GM18867 (cell line): Measurements from ENCODE around the gene HES4.
"Not testable (repeated sequence)": the region's sequence is repeated elsewhere in the genome, so short reads cannot be mapped to it uniquely, and the experiment has no call there.

ENCODE experiments used
- ATAC-seq: cut with Tn5 transposase; IDR thresholded peaks from one replicate; pipeline ENCODE4 v1.9.1; 2021; ENCODE audit warnings: mild to moderate bottlenecking, moderate library complexity; ENCODE audit not compliant: unreplicated experiment

HES4 gene

GRCh38 chr1:1019122-1019999, 19.5 kb upstream of the HES4 start:
- peak; percentile 75 for ATAC-seq

GRCh38 chr1:1018321-1018685, 18.4 kb upstream of the HES4 start:
- not testable (repeated sequence) for ATAC-seq

- ATAC-seq: not testable (repeated sequence)
Observed at GRCh38 chr1:1017397-1018320, 17.8 kb upstream of the HES4 start.

GRCh38 chr1:1014799-1015681, 15.1 kb upstream of the HES4 start:
- no peak for ATAC-seq

- no peak for ATAC-seq
Observed at GRCh38 chr1:1013922-1014648, 14.2 kb upstream of the HES4 start.

GRCh38 chr1:1013105-1013921, 13.4 kb upstream of the HES4 start, which contains the start of gene ISG15:
TSS of gene ISG15 (plus strand) at chr1:1013497. CDS start at chr1:1013574, 77 bp downstream.
- ATAC-seq: peak; percentile 78

GRCh38 chr1:1012736-1013104, 12.8 kb upstream of the HES4 start:
- peak; percentile 5 for ATAC-seq

- no peak for ATAC-seq
Observed at GRCh38 chr1:1011396-1011949, 11.6 kb upstream of the HES4 start.

GRCh38 chr1:1010131-1010530, 10.2 kb upstream of the HES4 start:
- not testable (repeated sequence) for ATAC-seq

- ATAC-seq: no peak
Observed at GRCh38 chr1:1006305-1007159, 6.6 kb upstream of the HES4 start.

- no peak for ATAC-seq
Observed at GRCh38 chr1:1005774-1006304, 5.9 kb upstream of the HES4 start.

- ATAC-seq: no peak
Observed at GRCh38 chr1:1004780-1005697, 5.1 kb upstream of the HES4 start.

- ATAC-seq: no peak
Observed at GRCh38 chr1:1004420-1004779, 4.5 kb upstream of the HES4 start.

- no peak for ATAC-seq
Observed at GRCh38 chr1:1003618-1004419, 3.9 kb upstream of the HES4 start.

GRCh38 chr1:1001057-1001783, 1.3 kb upstream of the HES4 start:
- ATAC-seq: no peak
